ENCODE measurements around the gene LIG3. TPM values are rescaled to one million over a fixed set of nuclear protein-coding genes. Genes with fewer than 3 reads are reported as not detected.
"Not testable (repeated sequence)": the region's sequence is repeated elsewhere in the genome, so short reads cannot be mapped to it uniquely, and the experiment has no call there.

Gene LIG3
- total and polyA plus RNA-seq, 2 donors = 7.6 to 18.8 TPM

- Histone ChIP-seq H3K4me1 (ENCODE audit: control insufficient read depth in 2 of 2, insufficient read depth in 2 of 2, low read length in 2 of 2) (peaks cover 0 to 8% of the 10 kb centered on the region in 2 donors), H3K27ac (ENCODE audit: low read depth in 1 of 2, low read length in 1 of 2) (no peak overlapping the region), H3K27me3 (ENCODE audit: control insufficient read depth in 2 of 2, insufficient read depth in 1 of 2, low read length in 1 of 2) (no peaks in the 10 kb centered on the region), H3K4me3 (ENCODE audit: low read length in 2 of 2) (no peak overlapping the region), H3K9me3 (ENCODE audit: control insufficient read depth in 2 of 2, insufficient read depth in 1 of 2, low read length in 1 of 2) (no peaks in the 10 kb centered on the region), H3K36me3 (ENCODE audit: control insufficient read depth in 2 of 2, insufficient read depth in 2 of 2, low read length in 1 of 2) (peaks cover 67 to 74% of the 10 kb centered on the region in 2 donors)
- no peak for DNase-seq (ENCODE audit: low read depth in 6 of 9, low spot score in 9 of 9)
- 86% methylated on average over 2 of the region's 2 CpGs for WGBS
These were observed 12.7 kb downstream of the LIG3 start for GRCh38 chr17:34993031-34993430.

GRCh38 chr17:34996422-34997285 lies 16.3 kb downstream of the LIG3 start:
- H3K27me3 ChIP-seq (ENCODE audit: control insufficient read depth in 2 of 2, insufficient read depth in 1 of 2, low read length in 1 of 2) = no peaks in the 10 kb centered on the region
- 96% methylated on average over 3 of the region's 3 CpGs for WGBS
- no peak overlapping the region for H3K4me3 ChIP-seq (ENCODE audit: low read length in 2 of 2)
- H3K4me1 ChIP-seq (ENCODE audit: control insufficient read depth in 2 of 2, insufficient read depth in 2 of 2, low read length in 2 of 2) = peaks cover 3 to 13% of the 10 kb centered on the region in 2 donors
- DNase-seq (ENCODE audit: low read depth in 6 of 9, low spot score in 9 of 9) = no peak
- peaks cover 55 to 69% of the 10 kb centered on the region in 2 donors for H3K36me3 ChIP-seq (ENCODE audit: control insufficient read depth in 2 of 2, insufficient read depth in 2 of 2, low read length in 1 of 2)
- peak overlapping the region in 1 of 2 donors; percentile 11 for H3K27ac ChIP-seq (ENCODE audit: low read depth in 1 of 2, low read length in 1 of 2)
- no peaks in the 10 kb centered on the region for H3K9me3 ChIP-seq (ENCODE audit: control insufficient read depth in 2 of 2, insufficient read depth in 1 of 2, low read length in 1 of 2)

GRCh38 chr17:34997355-34997862 lies 17.1 kb downstream of the LIG3 start:
- Histone ChIP-seq H3K9me3 (ENCODE audit: control insufficient read depth in 2 of 2, insufficient read depth in 1 of 2, low read length in 1 of 2) (no peaks in the 10 kb centered on the region), H3K36me3 (ENCODE audit: control insufficient read depth in 2 of 2, insufficient read depth in 2 of 2, low read length in 1 of 2) (peaks cover 59 to 65% of the 10 kb centered on the region in 2 donors), H3K4me1 (ENCODE audit: control insufficient read depth in 2 of 2, insufficient read depth in 2 of 2, low read length in 2 of 2) (peaks cover 3 to 13% of the 10 kb centered on the region in 2 donors), H3K4me3 (ENCODE audit: low read length in 2 of 2) (no peak overlapping the region), H3K27me3 (ENCODE audit: control insufficient read depth in 2 of 2, insufficient read depth in 1 of 2, low read length in 1 of 2) (no peaks in the 10 kb centered on the region), H3K27ac (ENCODE audit: low read depth in 1 of 2, low read length in 1 of 2) (peak overlapping the region in 1 of 2 donors; percentile 40)
- 91% methylated on average over 11 of the region's 11 CpGs for WGBS
- DNase-seq (ENCODE audit: low read depth in 6 of 9, low spot score in 9 of 9) = peak in 1 of 9 donors; percentile 37

GRCh38 chr17:34998205-34998604 lies 17.9 kb downstream of the LIG3 start:
- Histone ChIP-seq H3K27ac (ENCODE audit: low read depth in 1 of 2, low read length in 1 of 2) (no peak overlapping the region), H3K9me3 (ENCODE audit: control insufficient read depth in 2 of 2, insufficient read depth in 1 of 2, low read length in 1 of 2) (no peaks in the 10 kb centered on the region), H3K4me1 (ENCODE audit: control insufficient read depth in 2 of 2, insufficient read depth in 2 of 2, low read length in 2 of 2) (peaks cover 3 to 13% of the 10 kb centered on the region in 2 donors), H3K27me3 (ENCODE audit: control insufficient read depth in 2 of 2, insufficient read depth in 1 of 2, low read length in 1 of 2) (no peaks in the 10 kb centered on the region), H3K4me3 (ENCODE audit: low read length in 2 of 2) (no peak overlapping the region), H3K36me3 (ENCODE audit: control insufficient read depth in 2 of 2, insufficient read depth in 2 of 2, low read length in 1 of 2) (peaks cover 62 to 66% of the 10 kb centered on the region in 2 donors)
- DNase-seq (ENCODE audit: low read depth in 6 of 9, low spot score in 9 of 9) = peak; percentile 36 to 83 (median 54)
- 57% methylated on average over 5 of the region's 5 CpGs for WGBS

- Histone ChIP-seq H3K27me3 (ENCODE audit: control insufficient read depth in 2 of 2, insufficient read depth in 1 of 2, low read length in 1 of 2) (no peaks in the 10 kb centered on the region), H3K36me3 (ENCODE audit: control insufficient read depth in 2 of 2, insufficient read depth in 2 of 2, low read length in 1 of 2) (peaks cover 65 to 66% of the 10 kb centered on the region in 2 donors), H3K9me3 (ENCODE audit: control insufficient read depth in 2 of 2, insufficient read depth in 1 of 2, low read length in 1 of 2) (no peaks in the 10 kb centered on the region), H3K4me1 (ENCODE audit: control insufficient read depth in 2 of 2, insufficient read depth in 2 of 2, low read length in 2 of 2) (peaks cover 3 to 13% of the 10 kb centered on the region in 2 donors), H3K4me3 (ENCODE audit: low read length in 2 of 2) (no peak overlapping the region), H3K27ac (ENCODE audit: low read depth in 1 of 2, low read length in 1 of 2) (no peak overlapping the region)
- no peak for DNase-seq (ENCODE audit: low read depth in 6 of 9, low spot score in 9 of 9)
- WGBS = 97% methylated on average over 2 of the region's 2 CpGs
These were observed 19.1 kb downstream of the LIG3 start for GRCh38 chr17:34999456-34999855.

GRCh38 chr17:35000965-35001364 lies 20.7 kb downstream of the LIG3 start:
- H3K36me3 ChIP-seq (ENCODE audit: control insufficient read depth in 2 of 2, insufficient read depth in 2 of 2, low read length in 1 of 2) = peaks cover 56 to 63% of the 10 kb centered on the region in 2 donors
- H3K4me3 ChIP-seq (ENCODE audit: low read length in 2 of 2); H3K27ac ChIP-seq (ENCODE audit: low read depth in 1 of 2, low read length in 1 of 2); H3K9me3 ChIP-seq (ENCODE audit: control insufficient read depth in 2 of 2, insufficient read depth in 1 of 2, low read length in 1 of 2); H3K27me3 ChIP-seq (ENCODE audit: control insufficient read depth in 2 of 2, insufficient read depth in 1 of 2, low read length in 1 of 2); DNase-seq (ENCODE audit: low read depth in 6 of 9, low spot score in 9 of 9): not testable (repeated sequence)
- WGBS = 98% methylated on average over 14 of the region's 14 CpGs
- H3K4me1 ChIP-seq (ENCODE audit: control insufficient read depth in 2 of 2, insufficient read depth in 2 of 2, low read length in 2 of 2) = peaks cover 3 to 13% of the 10 kb centered on the region in 2 donors

- H3K9me3 ChIP-seq (ENCODE audit: control insufficient read depth in 2 of 2, insufficient read depth in 1 of 2, low read length in 1 of 2) = no peaks in the 10 kb centered on the region
- no peak for DNase-seq (ENCODE audit: low read depth in 6 of 9, low spot score in 9 of 9)
- H3K36me3 ChIP-seq (ENCODE audit: control insufficient read depth in 2 of 2, insufficient read depth in 2 of 2, low read length in 1 of 2) = peaks cover 50 to 60% of the 10 kb centered on the region in 2 donors
- H3K27me3 ChIP-seq (ENCODE audit: control insufficient read depth in 2 of 2, insufficient read depth in 1 of 2, low read length in 1 of 2) = no peaks in the 10 kb centered on the region
- peaks cover 3 to 13% of the 10 kb centered on the region in 2 donors for H3K4me1 ChIP-seq (ENCODE audit: control insufficient read depth in 2 of 2, insufficient read depth in 2 of 2, low read length in 2 of 2)
- no peak overlapping the region for H3K4me3 ChIP-seq (ENCODE audit: low read length in 2 of 2)
- 98% methylated on average over 2 of the region's 2 CpGs for WGBS
- H3K27ac ChIP-seq (ENCODE audit: low read depth in 1 of 2, low read length in 1 of 2) = no peak overlapping the region
These were observed 21.2 kb downstream of the LIG3 start for GRCh38 chr17:35001549-35001948.

GRCh38 chr17:35002876-35003551 lies 22.7 kb downstream of the LIG3 start:
- 94% methylated on average over 15 of the region's 15 CpGs for WGBS
- H3K9me3 ChIP-seq (ENCODE audit: control insufficient read depth in 2 of 2, insufficient read depth in 1 of 2, low read length in 1 of 2) = no peaks in the 10 kb centered on the region
- DNase-seq (ENCODE audit: low read depth in 6 of 9, low spot score in 9 of 9) = no peak

GRCh38 chr17:35003778-35004177 lies 23.5 kb downstream of the LIG3 start:
- H3K36me3 ChIP-seq (ENCODE audit: control insufficient read depth in 2 of 2, insufficient read depth in 2 of 2, low read length in 1 of 2) = peaks cover 55 to 63% of the 10 kb centered on the region in 2 donors
- H3K27me3 ChIP-seq (ENCODE audit: control insufficient read depth in 2 of 2, insufficient read depth in 1 of 2, low read length in 1 of 2) = no peaks in the 10 kb centered on the region
- DNase-seq (ENCODE audit: low read depth in 6 of 9, low spot score in 9 of 9) = no peak
- no peaks in the 10 kb centered on the region for H3K9me3 ChIP-seq (ENCODE audit: control insufficient read depth in 2 of 2, insufficient read depth in 1 of 2, low read length in 1 of 2)
- H3K4me3 ChIP-seq (ENCODE audit: low read length in 2 of 2) = no peak overlapping the region
- WGBS = over 99% methylated on average over 4 of the region's 4 CpGs
- H3K4me1 ChIP-seq (ENCODE audit: control insufficient read depth in 2 of 2, insufficient read depth in 2 of 2, low read length in 2 of 2) = no peaks in the 10 kb centered on the region
- H3K27ac ChIP-seq (ENCODE audit: low read depth in 1 of 2, low read length in 1 of 2) = no peak overlapping the region

More at GRCh38 chr17:35002876-35003551, 22.7 kb downstream of the LIG3 start:
- Histone ChIP-seq H3K27me3 (ENCODE audit: control insufficient read depth in 2 of 2, insufficient read depth in 1 of 2, low read length in 1 of 2) (no peaks in the 10 kb centered on the region), H3K36me3 (ENCODE audit: control insufficient read depth in 2 of 2, insufficient read depth in 2 of 2, low read length in 1 of 2) (peaks cover 54 to 65% of the 10 kb centered on the region in 2 donors), H3K4me3 (ENCODE audit: low read length in 2 of 2) (no peak overlapping the region), H3K27ac (ENCODE audit: low read depth in 1 of 2, low read length in 1 of 2) (peak overlapping the region in 1 of 2 donors; percentile 33), H3K4me1 (ENCODE audit: control insufficient read depth in 2 of 2, insufficient read depth in 2 of 2, low read length in 2 of 2) (peaks cover 3 to 5% of the 10 kb centered on the region in 2 donors)

Measured in thymus (tissue), 11 donors.